Stimulated activated CD8-positive, alpha-beta memory T cell treated with anti-CD3 and anti-CD28 coated beads, Interleukin-12 subunit alpha, Interleukin-12 subunit beta, amount 100 ng/mL, for 1 hour (primary cell): ENCODE measurements around the gene STUB1.
A peak's percentile ranks its signal among the peaks of the same experiment; 100 is the strongest.
"Not testable (repeated sequence)": the region's sequence is repeated elsewhere in the genome, so short reads cannot be mapped to it uniquely, and the experiment has no call there.

Experiments
- DNase-seq: peaks from one replicate; pipeline ENCODE4 v3.0.0-alpha.2; 2020; ENCODE audit warnings: low read depth

STUB1 gene

GRCh38 chr16:678858-679813 is 1.1 kb upstream of the STUB1 start:
- no peak for DNase-seq

- DNase-seq = no peak
These were observed 375 bp downstream of the STUB1 start for GRCh38 chr16:680625-680945.

GRCh38 chr16:680967-681745 is 946 bp downstream of the STUB1 start:
- no peak for DNase-seq

- DNase-seq = no peak
These were observed 1.7 kb downstream of the STUB1 start for GRCh38 chr16:681746-682427.

- DNase-seq = no peak
These were observed 2.5 kb downstream of the STUB1 start for GRCh38 chr16:682493-683395.

GRCh38 chr16:683396-684070 is 3.3 kb downstream of the STUB1 start:
- no peak for DNase-seq

GRCh38 chr16:684071-684794 is 4.0 kb downstream of the STUB1 start, which contains the start of gene JMJD8:
JMJD8 (minus strand) TSS chr16:684334; CDS start chr16:684319, 15 bp downstream.
- DNase-seq = peak; percentile 91

GRCh38 chr16:684961-685696 is 4.9 kb downstream of the STUB1 start:
- DNase-seq = no peak

- DNase-seq = no peak
These were observed 5.8 kb downstream of the STUB1 start for GRCh38 chr16:685967-686366.

GRCh38 chr16:686459-687260 is 6.5 kb downstream of the STUB1 start:
- no peak for DNase-seq

GRCh38 chr16:687499-687898 is 7.3 kb downstream of the STUB1 start:
- no peak for DNase-seq

GRCh38 chr16:689175-689897 is 9.1 kb downstream of the STUB1 start:
- DNase-seq = no peak

- not testable (repeated sequence) for DNase-seq
These were observed 11.0 kb downstream of the STUB1 start for GRCh38 chr16:691242-691641.

- no peak for DNase-seq
These were observed 12.3 kb downstream of the STUB1 start for GRCh38 chr16:692356-693108.

- no peak for DNase-seq
These were observed 13.2 kb downstream of the STUB1 start for GRCh38 chr16:693364-693763.

GRCh38 chr16:693766-694165 is 13.6 kb downstream of the STUB1 start:
- DNase-seq = no peak

- no peak for DNase-seq
These were observed 14.1 kb downstream of the STUB1 start for GRCh38 chr16:694187-694862.
